ENCODE results near the gene PAK4. TPM values are rescaled to one million over a fixed set of nuclear protein-coding genes. Genes with fewer than 3 reads are reported as not detected.

PAK4 gene
- total and polyA plus RNA-seq, 5 donors from 2014 or later: 0.87 to 10.9 (median 1.8) TPM

DNA sequence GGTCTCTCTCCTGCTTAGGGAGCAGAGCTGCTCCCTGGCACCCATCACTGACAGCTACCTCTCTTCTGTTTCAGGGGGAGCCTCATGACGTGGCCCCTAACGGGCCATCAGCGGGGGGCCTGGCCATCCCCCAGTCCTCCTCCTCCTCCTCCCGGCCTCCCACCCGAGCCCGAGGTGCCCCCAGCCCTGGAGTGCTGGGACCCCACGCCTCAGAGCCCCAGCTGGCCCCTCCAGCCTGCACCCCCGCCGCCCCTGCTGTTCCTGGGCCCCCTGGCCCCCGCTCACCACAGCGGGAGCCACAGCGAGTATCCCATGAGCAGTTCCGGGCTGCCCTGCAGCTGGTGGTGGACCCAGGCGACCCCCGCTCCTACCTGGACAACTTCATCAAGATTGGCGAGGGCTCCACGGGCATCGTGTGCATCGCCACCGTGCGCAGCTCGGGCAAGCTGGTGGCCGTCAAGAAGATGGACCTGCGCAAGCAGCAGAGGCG lies 48.0 kb downstream of the PAK4 start:
- H3K27ac Mint-ChIP-seq: no peak overlapping the region
- Histone ChIP-seq H3K27me3 (ENCODE audit: control insufficient read depth, insufficient read depth, low read length) (no peaks in the 10 kb centered on the region), H3K27ac (ENCODE audit: insufficient read depth, low read length, poor library complexity, severe bottlenecking) (no peak overlapping the region), H3K4me1 (ENCODE audit: control insufficient read depth, insufficient read depth, low read length, poor library complexity, severe bottlenecking) (no peaks in the 10 kb centered on the region), H3K9me3 (ENCODE audit: control insufficient read depth in 2 of 2, low read length in 2 of 2) (no peaks in the 10 kb centered on the region), H3K36me3 (ENCODE audit: control insufficient read depth, insufficient read depth, low read length) (peaks cover 5% of the 10 kb centered on the region), H3K4me3 (ENCODE audit: low read depth, low read length) (no peak overlapping the region)
- ATAC-seq (ENCODE audit: low read depth in 2 of 2): no peak
- H3K4me3 Mint-ChIP-seq: no peak overlapping the region
- H3K4me1 Mint-ChIP-seq: peaks cover 0 to 4% (median 0%) of the 10 kb centered on the region in 4 donors
- DNase-seq: no peak
- H3K9me3 Mint-ChIP-seq: no peaks in the 10 kb centered on the region
- peaks cover 11% of the 10 kb centered on the region for H3K36me3 Mint-ChIP-seq
- H3K27me3 Mint-ChIP-seq: no peaks in the 10 kb centered on the region

DNA sequence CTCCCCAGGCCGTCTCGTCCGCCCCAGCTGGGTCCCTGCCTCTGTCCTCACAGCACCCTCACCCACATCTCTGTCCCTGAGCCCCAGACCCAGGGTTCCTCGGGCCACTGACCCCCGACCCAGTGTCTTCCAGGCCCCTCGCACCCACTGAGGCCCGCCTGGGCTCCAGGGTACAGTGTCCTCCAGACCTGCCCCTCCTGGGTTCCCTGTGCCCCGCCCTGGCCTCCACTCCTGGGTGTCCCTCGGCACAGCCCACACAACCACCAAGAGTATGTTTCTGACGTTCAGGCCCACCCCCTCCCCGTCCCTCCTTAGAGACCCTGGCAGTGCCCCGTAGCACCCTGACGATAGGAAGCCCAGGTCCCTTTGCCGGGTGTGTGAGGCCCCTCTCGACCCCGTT lies 48.6 kb downstream of the PAK4 start:
- ATAC-seq (ENCODE audit: low read depth in 2 of 2) (no peak), DNase-seq (no peak)
- Histone ChIP-seq H3K27ac (ENCODE audit: insufficient read depth, low read length, poor library complexity, severe bottlenecking) (no peak overlapping the region), H3K27me3 (ENCODE audit: control insufficient read depth, insufficient read depth, low read length) (no peaks in the 10 kb centered on the region), H3K4me3 (ENCODE audit: low read depth, low read length) (no peak overlapping the region), H3K4me1 (ENCODE audit: control insufficient read depth, insufficient read depth, low read length, poor library complexity, severe bottlenecking) (no peaks in the 10 kb centered on the region), H3K36me3 (ENCODE audit: control insufficient read depth, insufficient read depth, low read length) (peaks cover 5% of the 10 kb centered on the region), H3K9me3 (ENCODE audit: control insufficient read depth in 2 of 2, low read length in 2 of 2) (no peaks in the 10 kb centered on the region)
- no peak overlapping the region for H3K27ac Mint-ChIP-seq
- no peak overlapping the region for H3K4me3 Mint-ChIP-seq
- no peaks in the 10 kb centered on the region for H3K27me3 Mint-ChIP-seq
- no peaks in the 10 kb centered on the region for H3K9me3 Mint-ChIP-seq
- H3K4me1 Mint-ChIP-seq: no peaks in the 10 kb centered on the region
- H3K36me3 Mint-ChIP-seq: peaks cover 5% of the 10 kb centered on the region

DNA sequence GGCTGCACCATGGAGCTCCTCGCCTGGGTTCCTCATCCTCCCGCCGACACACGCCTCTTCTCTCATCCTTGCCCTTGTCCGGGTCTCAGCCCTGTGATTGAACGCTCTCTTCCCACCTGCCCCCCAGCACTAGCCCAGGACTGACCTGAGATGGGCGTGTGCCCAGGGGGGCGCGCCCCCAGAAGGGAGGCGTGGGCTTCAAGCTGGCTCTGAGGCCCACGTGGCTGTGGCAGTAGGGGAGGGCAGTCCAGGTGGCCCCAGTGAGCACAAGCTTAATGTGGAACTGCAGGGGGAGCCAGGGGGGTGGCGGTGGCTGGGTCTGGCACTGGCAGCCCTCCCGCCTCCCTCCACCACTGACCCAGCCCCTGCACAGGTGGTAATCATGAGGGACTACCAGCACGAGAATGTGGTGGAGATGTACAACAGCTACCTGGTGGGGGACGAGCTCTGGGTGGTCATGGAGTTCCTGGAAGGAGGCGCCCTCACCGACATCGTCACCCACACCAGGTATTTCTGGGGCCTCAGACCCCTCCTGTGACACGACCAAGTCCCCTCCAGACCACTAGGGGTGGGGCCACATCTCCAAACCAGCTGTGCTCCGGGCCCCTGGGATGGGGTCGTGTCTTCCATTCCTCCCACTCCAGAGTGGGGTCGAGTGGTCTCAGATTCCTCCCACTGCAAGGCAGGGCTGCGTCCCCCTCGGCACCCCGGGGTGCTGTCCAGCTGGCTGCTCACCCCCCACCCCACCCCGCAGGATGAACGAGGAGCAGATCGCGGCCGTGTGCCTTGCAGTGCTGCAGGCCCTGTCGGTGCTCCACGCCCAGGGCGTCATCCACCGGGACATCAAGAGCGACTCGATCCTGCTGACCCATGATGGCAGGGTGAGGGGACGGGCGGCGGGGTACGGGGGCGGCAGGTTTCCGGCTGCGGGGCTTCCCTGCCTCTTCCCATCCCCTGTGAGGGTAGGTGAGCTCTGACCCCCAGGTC lies 49.3 kb downstream of the PAK4 start:
- Mint-ChIP-seq H3K27ac (no peak overlapping the region), H3K36me3 (peaks cover 4% of the 10 kb centered on the region), H3K4me1 (no peaks in the 10 kb centered on the region), H3K27me3 (no peaks in the 10 kb centered on the region), H3K4me3 (no peak overlapping the region), H3K9me3 (no peaks in the 10 kb centered on the region)
- H3K4me1 ChIP-seq (ENCODE audit: control insufficient read depth, insufficient read depth, low read length, poor library complexity, severe bottlenecking): no peaks in the 10 kb centered on the region
- H3K4me3 ChIP-seq (ENCODE audit: low read depth, low read length): no peak overlapping the region
- peaks cover 5% of the 10 kb centered on the region for H3K36me3 ChIP-seq (ENCODE audit: control insufficient read depth, insufficient read depth, low read length)
- DNase-seq (no peak), ATAC-seq (ENCODE audit: low read depth in 2 of 2) (no peak)
- H3K27ac ChIP-seq (ENCODE audit: insufficient read depth, low read length, poor library complexity, severe bottlenecking): no peak overlapping the region
- H3K9me3 ChIP-seq (ENCODE audit: control insufficient read depth in 2 of 2, low read length in 2 of 2): no peaks in the 10 kb centered on the region
- H3K27me3 ChIP-seq (ENCODE audit: control insufficient read depth, insufficient read depth, low read length): no peaks in the 10 kb centered on the region

DNA sequence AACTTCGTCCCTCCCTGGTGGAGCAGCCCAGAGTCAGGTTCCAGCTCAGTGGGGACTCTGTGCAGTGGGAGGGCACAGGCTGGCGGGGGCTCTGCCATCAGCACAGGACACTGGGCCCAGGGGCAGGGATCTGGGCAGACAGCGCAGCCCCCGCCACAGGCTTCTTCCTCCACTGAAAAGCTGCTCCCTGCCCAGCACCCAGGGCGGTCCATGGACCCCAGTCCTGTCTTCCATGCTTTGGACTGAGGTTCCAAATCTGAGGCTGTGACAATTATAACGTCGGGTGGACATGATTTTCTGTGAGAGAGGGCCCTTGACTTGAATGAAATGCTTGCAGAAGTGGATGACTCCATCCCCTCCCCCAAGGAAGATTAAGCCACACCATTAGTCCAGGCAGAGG lies 50.0 kb downstream of the PAK4 start:
- no peaks in the 10 kb centered on the region for H3K9me3 Mint-ChIP-seq
- Histone ChIP-seq H3K4me1 (ENCODE audit: control insufficient read depth, insufficient read depth, low read length, poor library complexity, severe bottlenecking) (no peaks in the 10 kb centered on the region), H3K27me3 (ENCODE audit: control insufficient read depth, insufficient read depth, low read length) (no peaks in the 10 kb centered on the region), H3K27ac (ENCODE audit: insufficient read depth, low read length, poor library complexity, severe bottlenecking) (no peak overlapping the region), H3K4me3 (ENCODE audit: low read depth, low read length) (no peak overlapping the region), H3K36me3 (ENCODE audit: control insufficient read depth, insufficient read depth, low read length) (peaks cover 4% of the 10 kb centered on the region), H3K9me3 (ENCODE audit: control insufficient read depth in 2 of 2, low read length in 2 of 2) (no peaks in the 10 kb centered on the region)
- H3K36me3 Mint-ChIP-seq: peaks cover 4% of the 10 kb centered on the region
- H3K27me3 Mint-ChIP-seq: no peaks in the 10 kb centered on the region
- no peak overlapping the region for H3K4me3 Mint-ChIP-seq
- H3K4me1 Mint-ChIP-seq: no peaks in the 10 kb centered on the region
- H3K27ac Mint-ChIP-seq: peak overlapping the region in 1 of 3 donors; percentile 21
- ATAC-seq (ENCODE audit: low read depth in 2 of 2) (no peak), DNase-seq (no peak)

- no peak overlapping the region for H3K4me3 Mint-ChIP-seq
- H3K9me3 Mint-ChIP-seq: peaks cover 0 to under 1% (median 0%) of the 10 kb centered on the region in 7 donors
- Histone ChIP-seq H3K4me1 (ENCODE audit: control insufficient read depth, insufficient read depth, low read length, poor library complexity, severe bottlenecking) (no peaks in the 10 kb centered on the region), H3K4me3 (ENCODE audit: low read depth, low read length) (no peak overlapping the region), H3K9me3 (ENCODE audit: control insufficient read depth in 2 of 2, low read length in 2 of 2) (no peaks in the 10 kb centered on the region), H3K27me3 (ENCODE audit: control insufficient read depth, insufficient read depth, low read length) (no peaks in the 10 kb centered on the region), H3K36me3 (ENCODE audit: control insufficient read depth, insufficient read depth, low read length) (no peaks in the 10 kb centered on the region), H3K27ac (ENCODE audit: insufficient read depth, low read length, poor library complexity, severe bottlenecking) (no peak overlapping the region)
- H3K27me3 Mint-ChIP-seq: no peaks in the 10 kb centered on the region
- no peak overlapping the region for H3K27ac Mint-ChIP-seq
- H3K36me3 Mint-ChIP-seq: peaks cover 4% of the 10 kb centered on the region
- no peak for ATAC-seq (ENCODE audit: low read depth in 2 of 2)
- DNase-seq: no peak
- no peaks in the 10 kb centered on the region for H3K4me1 Mint-ChIP-seq
Measured at GRCh38 chr19:39177110-39177699, 51.6 kb downstream of the PAK4 start.

DNA sequence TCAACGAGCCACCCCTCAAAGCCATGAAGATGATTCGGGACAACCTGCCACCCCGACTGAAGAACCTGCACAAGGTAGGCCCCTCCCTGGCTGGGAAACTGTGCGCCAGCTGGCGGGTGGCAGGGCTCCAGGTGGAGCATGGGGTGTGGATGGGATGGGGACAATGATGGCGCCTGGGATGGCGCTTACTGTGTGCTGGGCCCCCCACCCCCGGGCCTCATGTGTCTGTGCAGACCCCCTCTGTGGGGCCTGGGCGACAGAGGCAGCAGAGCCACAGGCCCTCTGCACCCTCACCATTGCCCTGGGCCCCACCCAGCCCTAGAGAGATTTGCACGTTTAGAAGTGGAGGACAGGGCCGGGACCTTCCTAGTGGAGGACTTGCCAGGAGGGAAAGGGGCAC lies 52.1 kb downstream of the PAK4 start:
- Histone ChIP-seq H3K36me3 (ENCODE audit: control insufficient read depth, insufficient read depth, low read length) (no peaks in the 10 kb centered on the region), H3K4me1 (ENCODE audit: control insufficient read depth, insufficient read depth, low read length, poor library complexity, severe bottlenecking) (no peaks in the 10 kb centered on the region), H3K27me3 (ENCODE audit: control insufficient read depth, insufficient read depth, low read length) (no peaks in the 10 kb centered on the region), H3K9me3 (ENCODE audit: control insufficient read depth in 2 of 2, low read length in 2 of 2) (no peaks in the 10 kb centered on the region), H3K4me3 (ENCODE audit: low read depth, low read length) (no peak overlapping the region), H3K27ac (ENCODE audit: insufficient read depth, low read length, poor library complexity, severe bottlenecking) (no peak overlapping the region)
- DNase-seq (no peak), ATAC-seq (ENCODE audit: low read depth in 2 of 2) (no peak)
- peaks cover 4% of the 10 kb centered on the region for H3K36me3 Mint-ChIP-seq
- no peak overlapping the region for H3K27ac Mint-ChIP-seq
- no peaks in the 10 kb centered on the region for H3K27me3 Mint-ChIP-seq
- H3K9me3 Mint-ChIP-seq: peaks cover 0 to 2% (median 0%) of the 10 kb centered on the region in 7 donors
- H3K4me3 Mint-ChIP-seq: no peak overlapping the region
- H3K4me1 Mint-ChIP-seq: no peaks in the 10 kb centered on the region

GRCh38 chr19:39178296-39179006 lies 52.9 kb downstream of the PAK4 start:
- Histone ChIP-seq H3K36me3 (ENCODE audit: control insufficient read depth, insufficient read depth, low read length) (no peaks in the 10 kb centered on the region), H3K4me1 (ENCODE audit: control insufficient read depth, insufficient read depth, low read length, poor library complexity, severe bottlenecking) (no peaks in the 10 kb centered on the region), H3K27me3 (ENCODE audit: control insufficient read depth, insufficient read depth, low read length) (no peaks in the 10 kb centered on the region), H3K4me3 (ENCODE audit: low read depth, low read length) (no peak overlapping the region), H3K9me3 (ENCODE audit: control insufficient read depth in 2 of 2, low read length in 2 of 2) (no peaks in the 10 kb centered on the region), H3K27ac (ENCODE audit: insufficient read depth, low read length, poor library complexity, severe bottlenecking) (no peak overlapping the region)
- Mint-ChIP-seq H3K4me3 (no peak overlapping the region), H3K9me3 (peaks cover 0 to 2% (median 0%) of the 10 kb centered on the region in 7 donors), H3K36me3 (peaks cover 4% of the 10 kb centered on the region), H3K4me1 (no peaks in the 10 kb centered on the region), H3K27me3 (no peaks in the 10 kb centered on the region), H3K27ac (no peak overlapping the region)
- DNase-seq: no peak
- no peak for ATAC-seq (ENCODE audit: low read depth in 2 of 2)

All from CD4-positive, CD25-positive, alpha-beta regulatory T cell (primary cell).